Measurements from ENCODE around the gene SEC14L6.
"Not testable (repeated sequence)": the region's sequence is repeated elsewhere in the genome, so short reads cannot be mapped to it uniquely, and the experiment has no call there.

The SEC14L6 gene

DNA sequence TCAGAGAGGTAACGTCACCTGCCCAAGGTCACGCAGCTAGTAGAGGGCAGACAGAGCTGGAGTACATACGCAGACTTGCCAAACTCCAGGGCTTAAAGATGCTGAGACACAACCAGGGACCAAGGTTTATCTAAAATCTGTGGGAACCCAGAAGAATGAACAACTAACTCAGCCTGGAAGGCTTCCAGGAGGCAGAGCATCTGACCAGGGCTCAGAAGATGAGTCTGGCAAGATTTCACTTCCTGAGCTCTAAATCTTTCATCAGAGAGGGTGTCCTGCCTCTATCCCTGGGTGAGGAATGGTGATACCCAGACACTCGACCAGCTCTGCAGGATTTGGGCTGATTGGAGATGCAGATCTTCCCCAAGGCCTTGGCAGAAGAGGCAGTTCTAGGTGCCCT lies 18.8 kb upstream of the SEC14L6 start:
- no peak for DNase-seq

DNA sequence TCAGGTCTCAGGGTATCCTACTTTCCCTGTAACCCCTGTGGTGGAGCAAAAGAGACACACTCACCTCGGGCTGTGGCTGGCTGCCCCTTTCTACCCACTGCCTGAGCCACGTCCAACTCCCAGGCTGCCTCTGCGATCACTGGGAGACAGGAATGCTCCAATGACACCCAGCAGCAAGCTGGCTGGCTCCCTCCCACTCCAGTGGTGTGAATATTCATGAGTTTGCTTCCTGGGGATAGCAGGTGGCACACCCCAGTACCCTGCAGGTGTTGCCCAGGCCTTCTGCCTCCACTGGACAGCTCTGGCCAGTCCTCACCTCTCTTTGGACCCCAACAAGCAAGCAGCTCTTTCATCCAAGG lies 18.2 kb upstream of the SEC14L6 start:
- no peak for DNase-seq

DNA sequence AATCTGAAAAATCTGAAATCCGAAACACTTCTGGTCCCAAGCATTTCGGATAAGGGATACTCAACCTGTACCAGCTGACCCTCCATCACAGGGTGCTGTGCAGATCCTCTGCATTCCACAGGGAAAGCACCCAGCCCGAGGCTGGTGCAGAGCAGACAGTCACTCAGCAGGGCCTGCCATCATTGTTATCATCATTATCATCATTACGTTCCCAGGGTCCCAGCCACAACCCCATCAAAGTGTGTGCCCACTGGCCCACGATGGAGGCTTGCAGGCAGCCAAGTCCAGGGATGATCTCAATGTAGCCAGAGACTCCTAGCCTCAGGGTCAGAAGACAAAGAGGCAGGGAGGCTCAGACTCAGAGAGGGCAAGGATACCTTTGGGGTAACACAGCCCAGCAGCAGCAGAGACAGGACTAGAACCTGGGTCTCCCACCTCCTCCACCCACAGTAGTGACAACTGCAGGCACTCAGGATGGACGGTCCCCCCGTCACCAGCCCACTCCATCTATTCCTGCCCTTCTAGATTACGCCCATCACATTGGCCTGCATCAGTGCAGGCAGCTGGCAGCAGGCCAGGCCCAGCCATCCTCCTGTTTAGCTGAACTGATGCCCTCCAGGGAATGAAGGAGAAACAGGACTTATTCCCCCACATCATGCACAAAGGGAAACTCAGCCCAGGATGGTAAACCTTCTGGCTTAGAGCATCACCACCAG lies 17.7 kb upstream of the SEC14L6 start:
- DNase-seq, result no peak

DNA sequence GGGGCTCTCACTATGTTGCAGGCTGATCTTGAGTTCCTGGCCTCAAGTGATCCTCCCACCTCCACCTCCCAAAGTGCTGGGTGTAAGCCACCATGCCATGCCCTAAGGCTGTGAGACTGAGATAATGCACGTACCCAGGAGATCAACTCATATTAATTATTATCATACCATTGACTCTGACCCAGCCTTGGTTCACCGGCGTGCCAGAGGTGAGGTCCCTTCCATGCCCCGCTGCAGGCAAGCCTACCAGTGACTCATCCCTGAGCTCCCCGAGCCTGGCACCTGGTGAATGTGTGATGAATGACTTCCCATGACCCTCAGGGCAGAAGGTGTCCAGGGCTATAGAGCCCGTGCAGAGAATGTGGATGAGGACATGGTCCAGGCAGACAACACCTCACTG lies 15.8 kb upstream of the SEC14L6 start:
- DNase-seq, result no peak

DNA sequence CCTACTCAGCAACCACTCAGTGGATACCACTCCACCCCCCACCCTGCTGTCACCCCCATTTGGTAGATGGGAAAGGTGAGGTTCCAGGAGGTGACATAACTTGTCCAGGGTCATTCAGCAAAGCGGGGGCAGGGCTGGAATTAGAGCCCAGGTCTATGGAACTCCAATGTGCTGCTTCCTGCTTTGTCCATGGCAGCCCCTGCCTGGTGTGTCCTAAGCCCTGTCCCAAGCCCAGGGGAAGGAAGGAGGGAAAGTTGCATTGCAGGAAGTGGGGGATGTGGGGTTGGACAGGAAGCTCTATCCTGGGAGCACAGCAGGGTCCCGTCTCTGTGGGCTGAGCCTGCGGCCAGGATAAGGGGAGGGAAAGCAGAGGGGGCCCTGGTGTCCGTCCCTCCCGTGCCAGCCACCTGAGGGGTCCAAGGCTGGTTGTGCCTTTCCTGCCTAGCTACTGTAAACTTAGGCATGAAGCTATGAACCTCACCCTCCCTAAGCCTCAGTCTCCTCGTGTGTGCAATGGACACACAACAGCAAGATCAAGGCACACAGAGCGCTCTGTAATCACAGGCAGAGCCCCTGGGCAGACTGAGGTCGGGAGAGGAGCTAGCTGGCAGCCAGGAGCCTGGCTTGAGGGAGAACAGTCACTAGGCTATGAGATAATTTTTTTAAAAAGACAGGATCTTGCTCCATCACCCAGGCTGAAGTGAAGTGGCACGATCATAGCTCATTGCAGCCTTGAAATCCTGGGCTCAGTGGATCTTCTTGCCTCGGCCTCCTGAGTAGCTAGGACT lies 15.1 kb upstream of the SEC14L6 start:
- no peak for DNase-seq

DNA sequence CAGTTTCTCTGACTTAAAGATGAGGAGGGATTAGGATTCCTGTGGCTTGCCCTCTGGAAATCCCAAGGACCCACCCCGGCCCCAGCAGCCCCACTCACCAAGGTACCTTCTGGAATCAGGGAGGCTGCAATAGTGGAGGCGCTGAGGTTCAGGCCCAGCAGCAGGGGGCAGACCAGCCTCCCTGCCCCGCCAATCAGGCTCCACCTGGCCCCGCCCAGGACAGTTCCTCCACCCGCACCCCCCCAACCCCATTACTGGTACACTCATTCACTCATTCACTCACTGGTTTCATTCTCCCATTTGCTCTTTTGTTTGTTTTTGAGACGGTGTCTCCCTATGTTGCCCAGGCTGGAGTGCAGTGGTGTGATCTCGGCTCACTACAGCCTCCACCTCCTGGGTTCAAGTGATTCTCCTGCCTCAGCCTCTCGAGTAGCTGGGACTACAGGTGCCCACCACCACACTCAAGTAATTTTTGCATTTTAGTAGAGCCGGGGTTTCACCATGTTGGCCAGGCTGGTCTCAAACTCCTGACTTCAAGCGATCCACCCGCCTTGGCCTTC lies 14.2 kb upstream of the SEC14L6 start:
- not testable (repeated sequence) for DNase-seq

DNA sequence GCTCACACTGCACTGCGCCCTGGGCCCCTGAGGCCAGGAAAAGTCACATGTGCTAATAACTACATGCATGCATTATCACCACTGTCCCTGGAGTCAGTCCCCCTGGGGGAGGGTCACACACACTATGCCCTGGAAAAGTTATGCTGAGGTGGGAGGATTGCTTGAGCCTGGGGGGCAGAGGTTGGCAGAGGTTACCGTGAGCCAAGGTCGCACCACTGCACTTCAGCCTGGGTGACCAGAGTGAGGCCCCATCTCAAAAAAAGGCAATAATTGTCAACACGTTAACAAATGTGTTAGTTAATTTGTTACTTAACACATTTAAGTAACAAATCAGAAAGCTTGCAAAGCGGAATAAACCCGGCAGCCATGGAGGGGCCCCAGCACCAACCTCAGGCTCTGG lies 13.3 kb upstream of the SEC14L6 start:
- no peak for DNase-seq

DNA sequence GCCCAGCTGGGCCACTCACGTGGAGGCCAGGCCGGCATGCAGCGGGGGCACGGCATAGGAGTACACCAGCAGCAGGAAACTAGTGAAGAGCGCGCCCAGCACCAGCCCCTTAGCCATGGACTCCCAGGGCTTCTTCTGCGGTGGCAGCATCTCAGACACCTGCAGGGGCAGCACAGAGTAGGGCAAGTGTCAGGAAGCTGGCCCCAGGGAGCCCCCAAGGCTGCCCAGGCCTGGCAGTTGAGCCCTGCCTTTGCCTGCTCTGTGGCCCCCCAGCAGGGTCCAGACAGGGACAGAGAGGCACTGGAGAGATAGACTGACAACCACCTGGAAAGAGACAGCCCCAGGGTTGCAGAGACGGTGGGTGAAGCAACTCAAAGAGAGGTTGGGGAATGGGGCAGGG lies 10.7 kb upstream of the SEC14L6 start:
- no peak for DNase-seq

DNA sequence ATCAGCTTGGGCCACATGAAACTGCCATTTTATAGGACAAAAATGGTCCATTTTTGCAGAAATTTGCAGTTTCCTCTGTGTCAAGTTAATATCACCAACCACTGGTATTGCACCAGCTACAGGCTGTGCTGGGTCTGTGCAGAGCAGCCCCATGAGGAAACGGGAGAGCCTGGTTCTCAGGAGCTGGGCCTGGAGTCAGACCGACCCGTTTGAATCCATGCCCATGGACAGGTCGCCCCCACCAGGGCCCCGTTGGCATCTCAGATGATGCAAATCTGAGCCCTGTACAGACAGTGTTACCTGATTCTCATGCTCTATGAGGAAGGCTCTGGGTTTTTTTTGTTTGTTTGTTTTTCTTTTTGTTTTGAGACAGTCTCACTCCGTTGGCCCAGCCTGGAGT lies 9.8 kb upstream of the SEC14L6 start:
- DNase-seq, result no peak

DNA sequence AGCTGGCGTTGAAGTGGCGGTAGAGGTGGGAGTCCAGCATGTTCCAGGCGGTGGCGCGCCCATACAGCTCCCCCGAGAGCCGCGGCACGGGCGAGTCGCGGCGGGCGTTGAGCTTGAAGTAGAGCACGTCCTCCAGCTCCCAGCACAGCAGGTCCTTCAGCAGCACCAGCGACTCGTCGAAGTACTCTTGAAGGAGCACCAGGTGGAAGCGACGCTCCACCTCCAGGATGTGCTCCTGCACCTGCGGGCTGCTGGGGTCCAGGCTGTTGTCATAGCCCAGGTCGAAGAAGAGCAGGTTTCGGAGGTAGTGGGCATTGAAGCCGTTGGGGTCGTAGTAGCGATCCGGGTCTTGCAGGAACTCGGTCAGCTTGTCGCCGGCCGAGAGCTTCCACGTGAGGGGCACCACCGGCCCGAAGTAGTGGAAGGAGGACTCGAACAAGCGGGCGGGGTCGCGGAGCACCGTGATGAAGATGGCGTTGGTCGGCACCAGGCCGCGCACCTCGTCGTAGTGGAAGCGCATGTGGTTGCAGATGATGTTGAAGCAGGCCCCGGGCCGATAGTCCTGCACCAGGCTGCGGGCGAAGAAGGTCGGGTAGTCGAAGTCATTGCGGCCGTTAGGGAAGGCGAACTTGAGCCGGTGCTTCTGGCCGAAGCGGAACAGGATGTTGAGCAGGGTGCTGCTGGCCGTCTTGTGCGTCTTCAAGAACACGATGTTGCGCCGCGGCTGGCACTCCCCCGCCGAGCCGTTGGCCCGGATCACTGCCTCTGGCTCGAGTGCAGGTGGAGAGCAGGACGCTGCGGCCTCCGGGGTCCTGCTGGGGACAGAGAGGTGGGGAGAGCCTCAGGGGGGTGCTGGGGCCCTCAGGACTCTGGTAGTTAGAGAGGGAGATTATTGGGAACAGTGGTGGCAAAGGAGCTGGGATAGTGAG lies 9.0 kb upstream of the SEC14L6 start:
- DNase-seq, result no peak

DNA sequence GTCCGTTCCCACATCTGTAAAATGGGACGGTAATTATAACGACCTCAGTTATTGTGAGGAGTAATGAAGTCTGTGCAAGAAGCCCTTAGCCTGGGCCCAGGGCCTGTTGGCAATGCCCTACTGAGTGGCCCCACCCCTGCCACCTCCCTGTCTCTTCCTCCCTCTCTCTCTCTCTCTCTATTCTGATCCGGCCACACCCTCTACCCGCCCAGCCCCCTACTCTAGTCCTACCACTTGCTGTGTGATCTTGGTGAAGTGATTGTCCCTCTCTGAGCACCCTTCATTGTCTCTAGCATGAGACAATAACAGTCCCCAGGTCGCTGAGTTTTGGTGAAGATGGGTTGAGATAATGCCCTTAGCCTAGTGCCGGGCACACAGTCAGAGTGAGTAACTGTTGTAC lies 7.4 kb upstream of the SEC14L6 start:
- DNase-seq, result no peak

DNA sequence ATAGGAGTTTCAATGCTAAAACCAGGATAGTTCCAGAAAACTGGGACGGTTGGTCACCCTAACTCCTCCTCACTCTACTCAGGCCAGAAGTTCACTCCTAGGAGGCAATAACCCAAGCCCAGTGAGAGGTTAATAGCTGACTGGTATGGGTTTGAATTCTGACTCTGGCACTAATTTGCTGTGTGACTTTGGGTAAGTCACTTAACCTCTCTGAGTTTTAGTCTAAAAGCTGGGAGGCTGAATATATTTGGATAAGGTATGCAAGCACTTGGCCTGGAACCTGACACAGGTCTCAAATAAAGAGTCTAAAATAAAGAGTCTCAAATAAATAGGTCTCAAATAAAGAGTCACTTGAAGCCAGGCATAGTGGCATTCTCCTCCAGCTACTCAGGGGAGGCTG lies 6.2 kb upstream of the SEC14L6 start:
- no peak for DNase-seq

DNA sequence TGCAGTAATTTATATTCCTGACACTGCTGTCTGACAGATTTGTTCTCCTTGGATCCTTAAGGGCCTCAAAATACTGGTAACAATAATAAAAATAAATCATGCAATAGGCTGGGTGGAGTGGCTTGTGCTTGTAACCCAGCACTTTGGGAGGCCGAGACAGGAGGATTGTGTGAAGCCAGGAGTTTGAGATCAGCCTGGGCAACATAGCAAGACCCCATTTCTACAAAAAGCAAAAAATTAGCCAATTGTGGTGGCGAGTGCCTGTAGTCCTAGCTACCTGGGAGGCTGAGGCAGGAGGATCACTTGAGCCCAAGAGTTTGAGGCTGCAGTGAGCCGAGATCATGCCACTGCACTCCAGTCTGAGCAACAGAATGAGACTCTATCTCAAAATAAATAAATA lies 5.3 kb upstream of the SEC14L6 start:
- DNase-seq, result not testable (repeated sequence)

DNA sequence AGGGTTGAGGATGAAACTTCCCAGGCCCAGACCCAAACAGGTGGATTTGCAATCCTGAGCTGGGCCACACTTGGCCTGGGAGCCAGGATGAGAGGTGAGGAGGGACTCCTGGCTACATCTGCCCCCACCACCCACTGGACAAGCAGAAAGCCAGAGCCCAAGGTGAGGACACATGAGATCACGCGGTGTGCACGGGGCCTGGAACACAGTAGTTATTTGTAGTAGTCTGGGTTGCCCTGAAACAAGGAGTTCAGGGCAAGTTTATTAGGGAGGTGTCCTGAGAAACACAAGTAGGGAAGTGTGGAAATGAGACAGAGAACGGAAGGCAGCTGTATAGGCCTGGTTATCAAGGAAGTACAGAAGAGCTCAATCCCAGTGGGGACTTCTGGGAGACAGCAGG lies 647 bp upstream of the SEC14L6 start:
- no peak for DNase-seq

DNA sequence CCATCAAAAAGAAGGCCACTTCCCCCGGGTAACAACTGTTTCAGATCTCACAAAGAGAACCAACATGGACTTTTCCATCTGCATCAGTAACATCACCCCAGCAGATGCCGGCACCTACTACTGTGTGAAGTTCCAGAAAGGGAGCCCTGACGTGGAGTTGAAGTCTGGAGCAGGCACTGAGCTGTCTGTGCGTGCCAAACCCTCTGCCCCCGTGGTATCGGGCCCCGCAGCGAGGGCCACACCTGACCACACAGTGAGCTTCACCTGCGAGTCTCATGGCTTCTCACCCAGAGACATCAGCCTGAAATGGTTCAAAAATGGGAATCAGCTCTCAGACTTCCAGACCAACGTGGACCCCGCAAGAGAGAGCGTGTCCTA lies 3.7 kb downstream of the SEC14L6 start:
- no peak for DNase-seq

DNA sequence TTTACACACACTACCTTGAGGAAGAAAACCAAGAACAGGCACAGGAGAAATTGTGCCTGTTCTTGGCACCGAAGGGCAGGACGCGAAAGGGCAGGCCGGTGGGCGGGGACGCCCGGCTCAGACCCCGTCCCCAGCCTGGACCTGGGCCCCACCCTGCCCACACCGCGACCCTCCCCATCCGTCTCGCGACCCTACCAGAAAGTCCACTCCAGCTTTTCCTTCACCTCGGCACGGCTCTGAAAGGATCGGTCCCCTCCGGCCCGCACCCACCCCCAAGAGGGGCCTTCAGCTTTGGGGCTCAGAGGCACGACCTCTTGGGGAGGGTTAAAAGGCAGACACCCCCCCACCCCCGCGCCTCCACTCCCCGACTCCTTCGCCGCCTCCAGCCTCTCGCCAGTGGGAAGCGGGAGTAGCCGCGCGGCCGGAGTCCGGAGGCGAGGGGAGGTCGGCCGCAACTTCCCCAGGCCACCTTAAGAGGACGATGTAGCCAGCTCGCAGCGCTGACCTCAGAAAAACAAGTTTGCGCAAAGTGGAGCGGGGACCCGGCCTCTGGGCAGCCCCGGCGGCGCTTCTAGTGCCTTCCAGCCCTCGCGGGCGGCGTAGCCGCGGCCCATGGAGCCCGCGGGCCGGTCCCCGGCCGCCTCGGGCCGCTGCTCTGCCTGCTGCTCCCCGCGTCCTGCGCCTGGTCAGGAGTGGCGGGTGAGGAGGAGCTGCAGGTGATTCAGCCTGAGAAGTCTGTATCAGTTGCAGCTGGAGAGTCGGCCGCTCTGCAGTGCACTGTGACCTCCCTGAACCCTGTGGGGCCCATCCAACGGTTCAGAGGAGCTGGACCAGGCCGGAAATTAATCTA lies 4.4 kb downstream of the SEC14L6 start:
- no peak for DNase-seq

DNA sequence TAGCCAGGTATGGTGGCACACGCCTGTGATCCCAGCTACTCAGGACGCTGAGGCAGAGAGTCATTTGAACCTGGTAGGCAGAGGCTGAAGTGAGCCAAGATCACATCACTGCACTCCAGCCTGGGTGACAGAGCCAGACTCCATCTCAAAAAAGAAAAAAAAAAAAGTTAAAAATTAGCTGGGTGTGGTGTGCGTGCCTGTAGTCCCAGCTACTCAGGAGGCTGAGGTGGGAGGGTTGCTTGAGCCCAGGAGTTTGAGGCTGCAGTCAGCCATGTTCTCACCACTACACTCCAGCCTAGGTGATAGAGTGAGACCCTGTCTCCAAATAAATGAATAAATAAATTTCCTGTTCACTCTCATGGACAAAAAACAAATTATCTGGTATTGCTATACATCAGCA lies 5.0 kb downstream of the SEC14L6 start:
- not testable (repeated sequence) for DNase-seq

DNA sequence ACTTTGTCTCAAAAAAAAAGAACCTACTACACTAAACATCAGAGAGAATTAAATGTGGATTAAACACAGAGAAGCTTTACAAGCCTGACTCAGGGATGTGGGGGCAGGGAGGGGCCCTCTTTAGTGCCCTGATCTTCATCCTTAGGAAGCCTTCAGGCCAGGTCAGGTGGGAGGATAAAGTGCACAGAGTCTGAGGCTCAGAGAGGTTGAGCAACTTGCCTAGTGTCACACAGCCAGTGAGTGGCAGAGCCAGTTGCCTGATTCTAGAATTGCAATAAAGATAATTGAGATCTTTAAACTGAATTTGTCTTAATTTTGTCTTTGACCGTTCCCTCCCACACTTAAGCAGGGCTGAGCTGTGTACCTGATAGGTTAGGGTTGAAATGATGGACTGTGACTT lies 7.2 kb downstream of the SEC14L6 start:
- DNase-seq, result no peak

DNA sequence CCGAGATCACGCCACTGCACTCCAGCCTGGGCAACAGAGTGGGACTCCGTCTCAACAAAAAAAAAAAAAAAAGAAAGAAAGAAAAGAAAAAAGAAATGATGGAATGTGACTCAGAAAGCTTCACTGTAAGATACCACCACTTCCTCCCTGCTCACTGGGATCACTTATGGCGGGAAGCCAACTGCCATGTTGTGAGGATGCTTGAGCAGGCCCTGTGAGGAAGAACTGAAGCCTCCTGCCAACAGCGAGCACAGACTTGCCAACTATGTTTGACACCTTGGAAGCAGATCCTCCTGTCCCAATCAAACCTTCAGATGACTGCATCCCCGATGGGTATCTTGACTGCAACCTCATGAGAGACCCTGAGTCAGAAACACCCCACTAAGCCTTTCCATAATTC lies 8.3 kb downstream of the SEC14L6 start:
- no peak for DNase-seq

DNA sequence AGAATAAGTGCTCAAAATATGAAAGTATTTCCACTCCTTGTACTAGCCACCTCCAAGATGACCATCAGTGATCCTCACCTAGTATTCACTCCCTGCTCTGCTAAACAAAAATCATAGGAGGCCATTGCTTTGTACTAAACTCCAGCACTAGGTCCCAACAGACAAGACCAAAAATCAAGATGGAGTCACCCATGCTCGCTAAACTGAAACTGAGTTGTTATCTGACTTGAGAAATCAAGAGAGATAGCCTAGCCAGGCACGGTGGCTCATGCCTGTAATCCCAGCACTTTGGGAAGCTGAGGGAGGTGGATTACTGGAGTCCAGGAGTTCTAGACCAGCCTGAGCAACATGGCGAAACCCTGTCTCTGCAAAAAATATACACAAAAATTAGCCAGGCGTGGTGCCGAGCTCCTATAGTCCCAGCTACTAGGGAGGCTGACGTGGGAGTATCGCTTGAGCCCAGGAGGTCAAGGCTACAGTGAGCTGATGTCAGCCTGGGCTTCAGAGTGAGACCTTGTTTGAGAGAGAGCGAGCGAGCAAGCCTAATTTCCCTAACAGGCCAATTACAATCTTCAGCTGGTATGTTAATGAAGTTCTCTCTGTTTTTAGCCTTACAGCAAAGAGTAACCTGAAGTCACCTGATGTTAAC lies 9.3 kb downstream of the SEC14L6 start:
- no peak for DNase-seq

DNA sequence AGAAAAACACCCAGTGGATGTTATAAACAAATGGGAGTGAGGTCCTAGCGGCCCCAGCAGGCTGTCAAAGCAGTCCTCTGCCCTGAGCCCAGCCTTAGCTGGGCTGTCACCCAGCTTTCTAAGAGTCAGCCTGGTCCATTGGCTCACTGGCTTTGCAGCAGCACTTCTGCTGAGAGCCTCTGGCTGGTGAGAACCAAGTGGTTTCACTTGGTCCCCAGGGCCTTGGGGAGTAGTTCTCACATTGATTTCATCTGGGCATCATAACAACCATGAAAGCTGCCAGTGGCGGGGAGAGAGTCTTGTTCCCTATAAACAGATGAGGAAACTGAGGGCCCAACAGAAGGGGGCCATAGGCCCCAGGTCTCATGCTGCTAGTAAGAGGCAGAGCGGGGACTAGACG lies 11.4 kb downstream of the SEC14L6 start:
- DNase-seq, result no peak

Measured in GF-D8 (cell line).